ENCODE measurements around the gene CAMK1. TPM values are rescaled to one million over a fixed set of nuclear protein-coding genes. Genes with fewer than 3 reads are reported as not detected.

The CAMK1 gene
- total RNA-seq, 2 experiments from 2014 or later: 28.3 to 29.5 TPM

Other genes starting within 250 kb of the CAMK1 start
- gene LHFPL4, start 216.1 kb downstream of the CAMK1 start, total RNA-seq: not detected
- gene MTMR14, start 120.4 kb downstream of the CAMK1 start, total RNA-seq: 10 to 100 TPM; 45.5 to 50.6 TPM
- under 1 TPM; 0.10 to 0.40 TPM for gene CPNE9, start 66.1 kb downstream of the CAMK1 start, total RNA-seq
- gene BRPF1, start 38.2 kb downstream of the CAMK1 start, total RNA-seq: 10 to 100 TPM; 44.4 to 44.8 TPM
- 10 to 100 TPM; 35.3 to 38.6 TPM for gene OGG1, start 20.0 kb downstream of the CAMK1 start, total RNA-seq
- gene TADA3, start 22.5 kb upstream of the CAMK1 start, total RNA-seq: 10 to 100 TPM; 57.4 to 58.9 TPM
- gene ARPC4, start 23.1 kb upstream of the CAMK1 start, total RNA-seq: 100 to 1,000 TPM; 299 to 300 TPM
- 10 to 100 TPM; 22.2 to 23.0 TPM for gene TTLL3, start 40.3 kb upstream of the CAMK1 start, total RNA-seq
- 10 to 100 TPM; 80.4 to 81.3 TPM for gene RPUSD3, start 74.1 kb upstream of the CAMK1 start, total RNA-seq
- not detected for gene CIDEC, start 110.3 kb upstream of the CAMK1 start, total RNA-seq
- 10 to 100 TPM; 51.8 to 53.3 TPM for gene JAGN1, start 120.7 kb upstream of the CAMK1 start, total RNA-seq
- gene IL17RE, start 132.9 kb upstream of the CAMK1 start, total RNA-seq: 1 to 10 TPM in 1 of 2 experiments, under 1 TPM in 1; 0.70 to 1.3 TPM
- under 1 TPM; 0.19 to 0.27 TPM for gene IL17RC, start 147.2 kb upstream of the CAMK1 start, total RNA-seq
- gene CRELD1, start 163.9 kb upstream of the CAMK1 start, total RNA-seq: 10 to 100 TPM; 11.7 to 14.1 TPM
- 1 to 10 TPM; 8.3 to 9.4 TPM for gene PRRT3, start 182.5 kb upstream of the CAMK1 start, total RNA-seq
- 10 to 100 TPM; 50.4 to 55.5 TPM for gene EMC3, start 216.9 kb upstream of the CAMK1 start, total RNA-seq

Data from activated CD8-positive, alpha-beta memory T cell treated with anti-CD3 and anti-CD28 coated beads for 36 hours (primary cell).